ENCODE data around the gene EMC10.
A peak's percentile ranks its signal among the peaks of the same experiment; 100 is the strongest.

DNA sequence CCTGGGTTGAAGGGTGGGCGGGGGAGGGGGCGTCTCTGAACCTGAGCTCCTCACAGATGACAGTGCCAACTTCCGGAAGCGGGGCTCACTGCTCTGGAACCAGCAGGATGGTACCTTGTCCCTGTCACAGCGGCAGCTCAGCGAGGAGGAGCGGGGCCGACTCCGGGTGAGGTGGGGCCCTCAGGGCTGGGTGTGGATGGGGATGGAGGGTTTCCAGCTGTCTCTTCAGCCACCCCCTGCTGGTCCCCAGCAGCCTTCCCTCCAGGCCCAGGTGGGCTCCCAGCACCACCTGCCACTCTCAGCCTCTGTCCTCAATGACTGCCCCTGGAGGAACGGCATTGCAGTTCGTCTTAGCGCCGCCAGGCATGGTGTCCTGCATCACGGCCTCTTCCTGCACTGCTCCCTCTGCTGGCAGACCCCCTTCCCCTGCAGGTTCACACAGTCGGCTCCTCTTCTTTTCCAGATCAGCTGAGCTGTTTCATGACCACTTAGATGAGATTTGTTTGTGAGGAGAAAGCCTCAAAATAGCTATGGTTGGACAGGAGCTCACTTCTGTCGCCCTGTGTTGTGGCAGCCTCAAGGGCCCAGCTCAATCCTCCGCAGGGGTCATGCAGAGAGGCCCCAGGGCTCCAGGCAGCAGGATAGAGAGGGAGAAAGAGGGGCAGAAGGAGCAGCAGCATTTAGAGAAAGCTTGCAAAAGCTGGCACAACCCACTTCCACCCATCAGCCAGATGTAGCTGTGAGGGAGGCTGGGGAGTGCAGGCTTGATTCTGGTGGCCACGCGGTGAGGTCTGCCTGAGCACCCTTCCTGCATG lies 2.8 kb downstream of the EMC10 start:
- TF ChIP-seq GABPA (IDR thresholded peaks at IDR 0.05 in 1 of 2, conservative IDR thresholded peaks at IDR 0.05 in 1 of 2) (no peak), YY1 (IDR thresholded peaks at IDR 0.05) (no peak), RAD21 (IDR thresholded peaks at IDR 0.05) (no peak), JUND (IDR thresholded peaks at IDR 0.05) (no peak), RXRA (IDR thresholded peaks at IDR 0.05) (no peak), FOXA1 (IDR thresholded peaks at IDR 0.05) (no peak)
- TF ChIP-seq, protein P1, sequence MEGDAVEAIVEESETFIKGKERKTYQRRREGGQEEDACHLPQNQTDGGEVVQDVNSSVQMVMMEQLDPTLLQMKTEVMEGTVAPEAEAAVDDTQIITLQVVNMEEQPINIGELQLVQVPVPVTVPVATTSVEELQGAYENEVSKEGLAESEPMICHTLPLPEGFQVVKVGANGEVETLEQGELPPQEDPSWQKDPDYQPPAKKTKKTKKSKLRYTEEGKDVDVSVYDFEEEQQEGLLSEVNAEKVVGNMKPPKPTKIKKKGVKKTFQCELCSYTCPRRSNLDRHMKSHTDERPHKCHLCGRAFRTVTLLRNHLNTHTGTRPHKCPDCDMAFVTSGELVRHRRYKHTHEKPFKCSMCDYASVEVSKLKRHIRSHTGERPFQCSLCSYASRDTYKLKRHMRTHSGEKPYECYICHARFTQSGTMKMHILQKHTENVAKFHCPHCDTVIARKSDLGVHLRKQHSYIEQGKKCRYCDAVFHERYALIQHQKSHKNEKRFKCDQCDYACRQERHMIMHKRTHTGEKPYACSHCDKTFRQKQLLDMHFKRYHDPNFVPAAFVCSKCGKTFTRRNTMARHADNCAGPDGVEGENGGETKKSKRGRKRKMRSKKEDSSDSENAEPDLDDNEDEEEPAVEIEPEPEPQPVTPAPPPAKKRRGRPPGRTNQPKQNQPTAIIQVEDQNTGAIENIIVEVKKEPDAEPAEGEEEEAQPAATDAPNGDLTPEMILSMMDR (IDR thresholded peaks at IDR 0.05; ENCODE audit: low read depth, low read length, missing input control): peak; percentile 5
- TF ChIP-seq, protein P2, sequence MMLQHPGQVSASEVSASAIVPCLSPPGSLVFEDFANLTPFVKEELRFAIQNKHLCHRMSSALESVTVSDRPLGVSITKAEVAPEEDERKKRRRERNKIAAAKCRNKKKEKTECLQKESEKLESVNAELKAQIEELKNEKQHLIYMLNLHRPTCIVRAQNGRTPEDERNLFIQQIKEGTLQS (IDR thresholded peaks at IDR 0.05): no peak
- TF ChIP-seq, protein P3, sequence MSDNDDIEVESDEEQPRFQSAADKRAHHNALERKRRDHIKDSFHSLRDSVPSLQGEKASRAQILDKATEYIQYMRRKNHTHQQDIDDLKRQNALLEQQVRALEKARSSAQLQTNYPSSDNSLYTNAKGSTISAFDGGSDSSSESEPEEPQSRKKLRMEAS (IDR thresholded peaks at IDR 0.05): no peak
- TF ChIP-seq, protein P4, sequence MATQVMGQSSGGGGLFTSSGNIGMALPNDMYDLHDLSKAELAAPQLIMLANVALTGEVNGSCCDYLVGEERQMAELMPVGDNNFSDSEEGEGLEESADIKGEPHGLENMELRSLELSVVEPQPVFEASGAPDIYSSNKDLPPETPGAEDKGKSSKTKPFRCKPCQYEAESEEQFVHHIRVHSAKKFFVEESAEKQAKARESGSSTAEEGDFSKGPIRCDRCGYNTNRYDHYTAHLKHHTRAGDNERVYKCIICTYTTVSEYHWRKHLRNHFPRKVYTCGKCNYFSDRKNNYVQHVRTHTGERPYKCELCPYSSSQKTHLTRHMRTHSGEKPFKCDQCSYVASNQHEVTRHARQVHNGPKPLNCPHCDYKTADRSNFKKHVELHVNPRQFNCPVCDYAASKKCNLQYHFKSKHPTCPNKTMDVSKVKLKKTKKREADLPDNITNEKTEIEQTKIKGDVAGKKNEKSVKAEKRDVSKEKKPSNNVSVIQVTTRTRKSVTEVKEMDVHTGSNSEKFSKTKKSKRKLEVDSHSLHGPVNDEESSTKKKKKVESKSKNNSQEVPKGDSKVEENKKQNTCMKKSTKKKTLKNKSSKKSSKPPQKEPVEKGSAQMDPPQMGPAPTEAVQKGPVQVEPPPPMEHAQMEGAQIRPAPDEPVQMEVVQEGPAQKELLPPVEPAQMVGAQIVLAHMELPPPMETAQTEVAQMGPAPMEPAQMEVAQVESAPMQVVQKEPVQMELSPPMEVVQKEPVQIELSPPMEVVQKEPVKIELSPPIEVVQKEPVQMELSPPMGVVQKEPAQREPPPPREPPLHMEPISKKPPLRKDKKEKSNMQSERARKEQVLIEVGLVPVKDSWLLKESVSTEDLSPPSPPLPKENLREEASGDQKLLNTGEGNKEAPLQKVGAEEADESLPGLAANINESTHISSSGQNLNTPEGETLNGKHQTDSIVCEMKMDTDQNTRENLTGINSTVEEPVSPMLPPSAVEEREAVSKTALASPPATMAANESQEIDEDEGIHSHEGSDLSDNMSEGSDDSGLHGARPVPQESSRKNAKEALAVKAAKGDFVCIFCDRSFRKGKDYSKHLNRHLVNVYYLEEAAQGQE (IDR thresholded peaks at IDR 0.05): no peak
- TF ChIP-seq, protein P5, sequence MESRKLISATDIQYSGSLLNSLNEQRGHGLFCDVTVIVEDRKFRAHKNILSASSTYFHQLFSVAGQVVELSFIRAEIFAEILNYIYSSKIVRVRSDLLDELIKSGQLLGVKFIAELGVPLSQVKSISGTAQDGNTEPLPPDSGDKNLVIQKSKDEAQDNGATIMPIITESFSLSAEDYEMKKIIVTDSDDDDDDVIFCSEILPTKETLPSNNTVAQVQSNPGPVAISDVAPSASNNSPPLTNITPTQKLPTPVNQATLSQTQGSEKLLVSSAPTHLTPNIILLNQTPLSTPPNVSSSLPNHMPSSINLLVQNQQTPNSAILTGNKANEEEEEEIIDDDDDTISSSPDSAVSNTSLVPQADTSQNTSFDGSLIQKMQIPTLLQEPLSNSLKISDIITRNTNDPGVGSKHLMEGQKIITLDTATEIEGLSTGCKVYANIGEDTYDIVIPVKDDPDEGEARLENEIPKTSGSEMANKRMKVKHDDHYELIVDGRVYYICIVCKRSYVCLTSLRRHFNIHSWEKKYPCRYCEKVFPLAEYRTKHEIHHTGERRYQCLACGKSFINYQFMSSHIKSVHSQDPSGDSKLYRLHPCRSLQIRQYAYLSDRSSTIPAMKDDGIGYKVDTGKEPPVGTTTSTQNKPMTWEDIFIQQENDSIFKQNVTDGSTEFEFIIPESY (IDR thresholded peaks at IDR 0.05): no peak
